ENCODE data around the gene PHLDA3. TPM values are rescaled to one million over a fixed set of nuclear protein-coding genes. Genes with fewer than 3 reads are reported as not detected.

The PHLDA3 gene
- total and polyA plus RNA-seq, 2 of the 13 experiments (the other 11 are each of a cell fraction or from before 2014, with no cell fraction given) = 16.7 to 33.6 TPM

- ChIA-PET CTCF (ENCODE audit: low intra/inter-chr PET ratio, low total read pairs) (interaction anchor here (0.6 to 8.4 kb wide), 7 partner anchors 10 to 128 kb away, joined by 3 to 226 read pairs (median 7); no protein-coding TSS in a partner anchor), POLR2A (interaction anchor here (2.4 to 4.7 kb wide), 3 partner anchors 11 to 32 kb away, joined by 11 to 45 read pairs (median 16); no protein-coding TSS in a partner anchor)
- DNase-seq (ENCODE audit: low spot score) = no peak
- no peaks in the 10 kb centered on the region for H4K20me1 ChIP-seq (ENCODE audit: insufficient read depth, low read length)
- no peak overlapping the region for H3K4me3 ChIP-seq (replicated peaks in 1 of 3; ENCODE audit: insufficient read depth in 1 of 3, low read depth in 2 of 3, low read length in 3 of 3)
- TF ChIP-seq ZNF572 (CRISPR knock-in tag; IDR thresholded peaks at IDR 0.05) (no peak), MXD1 (CRISPR knock-in tag; IDR thresholded peaks at IDR 0.05) (no peak), TGIF2 (CRISPR knock-in tag; IDR thresholded peaks at IDR 0.05) (no peak), ZNF773 (CRISPR knock-in tag; IDR thresholded peaks at IDR 0.05; ENCODE audit: borderline replicate concordance) (no peak), ZNF616 (CRISPR knock-in tag; IDR thresholded peaks at IDR 0.05; ENCODE audit: low read depth) (no peak), NR2F2 (IDR thresholded peaks at IDR 0.05; ENCODE audit: borderline replicate concordance, low read depth) (no peak), ZNF343 (CRISPR knock-in tag; IDR thresholded peaks at IDR 0.05) (no peak)
- H3K27ac ChIP-seq (ENCODE audit: extremely low read length, insufficient read depth, low read length) = no peak overlapping the region
- in situ Hi-C loops (cut with HindIII; ENCODE audit: extremely low pct_ligation_motif_present, low pct_unique_long_range_greater_than_20kb) (loop anchor here (5.0 kb wide), 2 partner anchors 36 to 66 kb away; no protein-coding TSS in a partner anchor), intact Hi-C loops (cut with micrococcal nuclease; ENCODE audit: unreplicated experiment) (loop anchor here (1.0 to 2.0 kb wide), 4 partner anchors 19 to 77 kb away; no protein-coding TSS in a partner anchor)
- no peak for FAIRE-seq
- ATAC-seq = no peak
- no peak overlapping the region for H2AFZ ChIP-seq (ENCODE audit: low read length)
- H3K9ac ChIP-seq (ENCODE audit: insufficient read depth, low read depth, low read length) = no peak overlapping the region
- no TSS peak for BruUV-seq (replicated peaks)
- no peaks in the 10 kb centered on the region for H3K79me2 ChIP-seq (ENCODE audit: insufficient read depth, low read length)
- peaks cover 1 to 14% of the 10 kb centered on the region in 2 experiments; a peak in 2 of 5 replicates for H3K27me3 ChIP-seq (ENCODE audit: control insufficient read depth in 1 of 2, insufficient read depth in 2 of 2, low read length in 2 of 2)
- no peaks in the 10 kb centered on the region for H3K36me3 ChIP-seq (replicated peaks in 1 of 2; ENCODE audit: control insufficient read depth in 1 of 2, insufficient read depth in 2 of 2, low read length in 2 of 2)
- peaks cover 17% of the 10 kb centered on the region for H3K4me1 ChIP-seq (ENCODE audit: insufficient read depth, low read length)
- WGBS (ENCODE audit: low lambda C conversion rate) = 56% methylated on average over 6 of the region's 6 CpGs
- no peak overlapping the region for H3K4me2 ChIP-seq (ENCODE audit: low read depth, low read length)
- no peaks in the 10 kb centered on the region for H3K9me3 ChIP-seq (ENCODE audit: low read length)
Measured at GRCh38 chr1:201513498-201514243, 44.7 kb upstream of the PHLDA3 start.
